K562 (cell line): Measurements from ENCODE around the gene CLIP4. TPM values are rescaled to one million over a fixed set of nuclear protein-coding genes. Genes with fewer than 3 reads are reported as not detected.

Experiments used
- ATAC-seq: fragments of 200-7000 bp; cut with Tn5 transposase; 3 replicates; pipeline ENCODE4 v1.9.1; 2020; ENCODE audit warnings: moderate library complexity
- BruUV-seq: library from RNA; stranded (reverse); fragments of 400-500 nt; replicated peaks from 2 replicates; lab custom pipeline; 2021; lab: Mats Ljungman, UMichigan
- CTCF ChIA-PET: fragments of 300-600 bp; formaldehyde crosslinking; extraction: SDS; loops from one replicate; lab custom pipeline; 2021; ENCODE audit warnings: low intra/inter-chr PET ratio; lab: Yijun Ruan, JAX
- POLR2A ChIA-PET: fragments of 300-600, 350-650 bp; sonication (Branson Sonifier 250); formaldehyde crosslinking; extraction: SDS; loops from one replicate; lab custom pipeline; 2021; ENCODE audit warnings: antibody characterized with exemption, inconsistent platforms; lab: Yijun Ruan, JAX
- DNase-seq, 4 experiments: peaks; one replicate each; pipeline versions ENCODE4 v3.0.0 to v3.0.0-alpha.2; 2011 to 2018; ENCODE audit warnings: low spot score in 3 of 4, mixed read lengths in 3 of 4; ENCODE audit errors: extremely low read depth in 1 of 4
- FAIRE-seq: peaks from 2 replicates; lab custom pipeline; 2011; peaks lifted over from hg19 to GRCh38; lab: Jason Lieb, UNC
- H2AFZ ChIP-seq: 2 replicates; pipeline ENCODE4 v1.6.0; 2011; ENCODE audit warnings: low read depth, low read length, control low read depth, inconsistent platforms
- H3K27ac ChIP-seq: fragments of 200-600 bp; 3 replicates; pipeline ENCODE4 v1.8.0; 2011; ENCODE audit warnings: low read depth, mild to moderate bottlenecking, control low read depth, inconsistent platforms, low read length, moderate library complexity, mixed read lengths; ENCODE audit errors: extremely low read depth
- H3K27me3 ChIP-seq, 2 experiments: fragments of 300-600 bp in 1 of 2; 2 replicates in 1 of 2; 3 replicates in 1 of 2; pipeline versions ENCODE4 v1.6.0 to v1.8.0; 2011; ENCODE audit warnings: inconsistent platforms in 2 of 2, low read length in 2 of 2, mild to moderate bottlenecking in 1 of 2, mixed read lengths in 1 of 2, moderate library complexity in 1 of 2; ENCODE audit not compliant: control insufficient read depth in 2 of 2, insufficient read depth in 2 of 2
- H3K36me3 ChIP-seq: fragments of 300-600 bp; 3 replicates; pipeline ENCODE4 v1.8.0; 2011; ENCODE audit warnings: mild to moderate bottlenecking, low read length, inconsistent platforms; ENCODE audit not compliant: control insufficient read depth, insufficient read depth
- H3K4me1 ChIP-seq, 2 experiments: fragments of 200-600 bp in 1 of 2; replicated peaks in 1 of 2; 2 replicates in 1 of 2; 3 replicates in 1 of 2; pipeline versions ENCODE4 v1.5.1 to v1.8.0; 2011; ENCODE audit warnings: inconsistent platforms in 2 of 2, low read length in 2 of 2, mild to moderate bottlenecking in 1 of 2, mixed read lengths in 1 of 2, moderate library complexity in 1 of 2; ENCODE audit not compliant: control insufficient read depth in 2 of 2, insufficient read depth in 2 of 2
- H3K4me2 ChIP-seq: 2 replicates; pipeline ENCODE4 v1.6.1; 2011; ENCODE audit warnings: low read length, control low read depth, inconsistent platforms, mixed read lengths; ENCODE audit not compliant: insufficient read depth
- H3K4me3 ChIP-seq: fragments of 200-600 bp; sonication (generic), shearing (Covaris generic); 2 replicates; pipeline ENCODE4 v1.5.1; 2016; ENCODE audit warnings: control low read depth, inconsistent platforms
- H3K79me2 ChIP-seq: fragments of 200-600 bp; 3 replicates; pipeline ENCODE4 v1.8.0; 2011; ENCODE audit warnings: low read length, inconsistent platforms; ENCODE audit not compliant: control insufficient read depth, insufficient read depth
- H3K9ac ChIP-seq, 2 experiments: 2 replicates each; pipeline versions ENCODE4 v1.6.0 to v1.6.1; 2011; ENCODE audit warnings: low read depth in 2 of 2, low read length in 2 of 2, control low read depth in 1 of 2, inconsistent platforms in 1 of 2, mild to moderate bottlenecking in 1 of 2, mixed read lengths in 1 of 2; ENCODE audit not compliant: insufficient read depth in 1 of 2
- H3K9me1 ChIP-seq: one replicate; pipeline ENCODE4 v1.6.0; 2011; ENCODE audit warnings: inconsistent platforms, mild to moderate bottlenecking, low read length, moderate library complexity; ENCODE audit not compliant: control insufficient read depth, insufficient read depth
- H3K9me3 ChIP-seq: replicated peaks from 2 replicates; pipeline ENCODE4 v1.5.1; 2011; ENCODE audit warnings: low read depth, low read length, inconsistent platforms; ENCODE audit not compliant: control insufficient read depth, insufficient read depth
- H4K20me1 ChIP-seq: replicated peaks from 2 replicates; pipeline ENCODE4 v1.6.1; 2011; ENCODE audit warnings: low read length, inconsistent platforms, mixed read lengths; ENCODE audit not compliant: control insufficient read depth, insufficient read depth
- CTBP1 ChIP-seq: fragments of 450-650 bp; IDR thresholded peaks from 2 replicates; pipeline ENCODE4 v1.6.1; 2016; ENCODE audit warnings: borderline replicate concordance
- GTF2B ChIP-seq: IDR thresholded peaks from 2 replicates; pipeline ENCODE4 v1.6.1; 2011; ENCODE audit not compliant: insufficient read length; ENCODE audit errors: extremely low read depth
- HEY1 ChIP-seq: fragments of 250-450 bp; sonication (Bioruptor Pico); IDR thresholded peaks from 2 replicates; pipeline ENCODE4 v1.5.0; 2020; ENCODE audit warnings: mild to moderate bottlenecking, moderate library complexity, borderline replicate concordance
- MEIS2 ChIP-seq: fragments of 450-650 bp; IDR thresholded peaks from 2 replicates; pipeline ENCODE4 v1.6.1; 2014; ENCODE audit warnings: mild to moderate bottlenecking; ENCODE audit not compliant: partially characterized antibody
- MNT ChIP-seq, 2 experiments: fragments of 450-650 bp; conservative IDR thresholded peaks; 2 replicates each; pipeline ENCODE4 v1.6.1; 2017; ENCODE audit warnings: mild to moderate bottlenecking in 2 of 2, moderate library complexity in 2 of 2
- NFXL1 ChIP-seq: fragments of 450-650 bp; formaldehyde crosslinking; IDR thresholded peaks from 2 replicates; pipeline ENCODE4 v1.4.0; 2021; ENCODE audit warnings: mild to moderate bottlenecking
- PATZ1 ChIP-seq: fragments of 250-450 bp; sonication (Bioruptor Pico); IDR thresholded peaks from 2 replicates; pipeline ENCODE4 v1.5.0; 2020; ENCODE audit warnings: mild to moderate bottlenecking, borderline replicate concordance
- PHF20 ChIP-seq: fragments of 450-650 bp; IDR thresholded peaks from 2 replicates; pipeline ENCODE4 v1.6.1; 2018; ENCODE audit not compliant: partially characterized antibody
- ZBTB11 ChIP-seq, 3 experiments: fragments of 200-800 bp in 1 of 3; fragments of 250-450 bp in 1 of 3; fragments of 450-650 bp in 1 of 3; sonication (Bioruptor Pico) in 1 of 3; sonication (Bioruptor generic) in 1 of 3; formaldehyde crosslinking in 1 of 3; IDR thresholded peaks; 2 replicates each; pipeline versions ENCODE4 v1.6.1 to v1.8.0; 2016 to 2022; ENCODE audit warnings: mild to moderate bottlenecking in 2 of 3, missing genetic modification characterization in 2 of 3, missing compliant biosample characterization in 1 of 3, moderate library complexity in 1 of 3
- ZNF518B ChIP-seq: fragments of 250-450 bp; sonication (Bioruptor Pico); IDR thresholded peaks from 2 replicates; pipeline ENCODE4 v1.5.0; 2021; ENCODE audit warnings: mild to moderate bottlenecking, moderate library complexity
- WGBS: fragments of 100-300 bp; shearing (Covaris generic); methylation state at CpG from one replicate; pipeline ENCODE4 v1.1.6; 2016; ENCODE audit warnings: low coverage, mixed read lengths; ENCODE audit not compliant: insufficient coverage; ENCODE audit errors: missing lambda C conversion rate; 5-methylcytosine and 5-hydroxymethylcytosine counted together
- in situ Hi-C: fragments of 300-500 bp; cut with MboI; formaldehyde crosslinking; loops from 4 replicates; pipeline ENCODE4 v1.15.0; 2018; ENCODE audit warnings: inconsistent platforms, mixed read lengths
- intact Hi-C: fragments of 100-400 bp; cut with micrococcal nuclease; formaldehyde crosslinking; loops from 2 replicates; pipeline ENCODE4 v1.14.2; 2022
- polyA plus RNA-seq, 8 experiments: library from polyadenylated mRNA; depleted of rRNA in 4 of 8; stranded (reverse) in 5 of 8; unstranded in 3 of 8; fragments of >200 nt; fragmentation: Nextera tagmentation in 2 of 8; fragmentation: Illumina TruSeq in 1 of 8; extraction: Ambion mirVana in 2 of 8; extraction: Trizol in 1 of 8; gene quantifications; 2 replicates each; pipeline versions ENCODE4 v1.2.1 to v1.2.3, GENCODE V29; 2011 to 2014; ENCODE audit warnings: inconsistent platforms in 1 of 8, missing spikeins in 1 of 8
- total RNA-seq, 7 experiments: library from RNA; depleted of rRNA in 6 of 7; stranded (reverse); fragments of >200 nt in 6 of 7; fragmentation: Illumina TruSeq in 2 of 7; extraction: Trizol in 2 of 7; gene quantifications; 2 replicates each; pipeline versions ENCODE4 v1.2.1 to v1.2.3, GENCODE V29; 2011 to 2021; ENCODE audit warnings: low replicate concordance in 1 of 7

Gene CLIP4
- total and polyA plus RNA-seq, 9 of the 15 experiments (the other 6 are each of a cell fraction or from before 2014, with no cell fraction given), result 0.03 to 0.38 (median 0.13) TPM; not detected in 5

- Histone ChIP-seq H3K27ac (no peak overlapping the region), H3K4me3 (no peak overlapping the region), H3K4me2 (no peak overlapping the region), H2AFZ (no peak overlapping the region), H3K36me3 (no peaks in the 10 kb centered on the region), H3K9me3 (no peaks in the 10 kb centered on the region), H3K9me1 (no peaks in the 10 kb centered on the region), H4K20me1 (no peaks in the 10 kb centered on the region; the same call in 1 of the 2 replicates), H3K9ac (no peak overlapping the region), H3K27me3 (no peaks in the 10 kb centered on the region; a peak in 1 of 5 replicates), H3K79me2 (no peaks in the 10 kb centered on the region), H3K4me1 (no peaks in the 10 kb centered on the region)
- ATAC-seq (no peak), DNase-seq (no peak), FAIRE-seq (no peak)
- ChIA-PET POLR2A (no interaction called here), CTCF (no interaction called here)
- no TSS peak for BruUV-seq
- intact Hi-C loops (no loop called here), in situ Hi-C loops (no loop called here)
- 0% methylated on average over 3 of the region's 3 CpGs for WGBS
- no peak for TF ChIP-seq ZNF518B
- no peak for TF ChIP-seq CTBP1
- no peak for TF ChIP-seq MNT (conservative IDR thresholded peaks at IDR 0.05)
- TF ChIP-seq ZBTB11 (CRISPR knock-in tag; IDR thresholded peaks at IDR 0.05), result no peak
- TF ChIP-seq PHF20, result no peak
- no peak for TF ChIP-seq NFXL1 (CRISPR knock-in tag)
- no peak for TF ChIP-seq PATZ1 (CRISPR knock-in tag)
- TF ChIP-seq MEIS2, result no peak
- no peak for TF ChIP-seq HEY1 (CRISPR knock-in tag)
- TF ChIP-seq GTF2B, result no peak
These were observed 23.9 kb downstream of the CLIP4 start for GRCh38 chr2:29139152-29139551.
